Stimulated activated CD4-positive, alpha-beta T cell treated with anti-CD3 and anti-CD28 coated beads, Interleukin-15, amount 100 ng/mL, for 48 hours (primary cell): ENCODE data around the gene SPTBN5.

Experiments
- DNase-seq, 2 donors: peaks; one replicate each; pipeline ENCODE4 v3.0.0-alpha.2; 2020; ENCODE audit warnings: low read depth in 2 of 2

Gene SPTBN5

DNA sequence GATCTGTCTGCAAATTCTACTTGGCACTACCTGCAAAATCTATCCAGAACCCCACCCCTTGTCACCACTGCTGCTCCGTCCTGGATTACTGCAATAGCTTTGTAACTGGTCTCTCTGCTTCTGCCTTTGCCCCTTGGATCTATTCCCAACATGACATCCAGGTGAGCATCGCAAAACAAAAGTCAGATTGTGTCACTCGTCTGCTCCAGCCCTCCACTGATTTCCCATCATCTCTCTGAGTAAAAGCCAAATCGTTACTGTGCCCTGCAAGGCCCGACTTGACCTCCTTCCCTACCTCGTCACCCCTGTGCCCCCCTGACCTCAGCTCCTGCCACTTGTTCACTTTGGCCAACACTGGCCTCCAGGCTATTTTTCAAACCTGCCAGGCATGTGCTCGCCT, 9.4 kb downstream of the SPTBN5 start:
- DNase-seq = no peak

DNA sequence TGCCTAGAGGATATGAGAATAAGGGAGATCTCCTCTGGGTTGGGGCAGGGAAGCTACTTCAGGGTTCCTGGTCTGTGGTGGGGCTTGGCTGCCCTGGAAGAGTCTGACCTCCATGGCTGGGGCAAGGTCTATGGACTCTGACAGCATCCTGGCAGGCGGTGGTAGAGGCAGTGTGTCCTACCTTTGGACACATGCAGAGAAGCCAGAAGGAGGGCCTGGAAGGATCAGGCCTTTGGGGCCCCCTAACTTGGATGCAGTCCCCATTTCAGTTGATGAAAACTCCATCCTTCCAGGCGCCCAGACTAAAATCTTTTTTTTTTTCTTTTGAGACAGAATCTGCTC, 10.4 kb downstream of the SPTBN5 start:
- DNase-seq = no peak

DNA sequence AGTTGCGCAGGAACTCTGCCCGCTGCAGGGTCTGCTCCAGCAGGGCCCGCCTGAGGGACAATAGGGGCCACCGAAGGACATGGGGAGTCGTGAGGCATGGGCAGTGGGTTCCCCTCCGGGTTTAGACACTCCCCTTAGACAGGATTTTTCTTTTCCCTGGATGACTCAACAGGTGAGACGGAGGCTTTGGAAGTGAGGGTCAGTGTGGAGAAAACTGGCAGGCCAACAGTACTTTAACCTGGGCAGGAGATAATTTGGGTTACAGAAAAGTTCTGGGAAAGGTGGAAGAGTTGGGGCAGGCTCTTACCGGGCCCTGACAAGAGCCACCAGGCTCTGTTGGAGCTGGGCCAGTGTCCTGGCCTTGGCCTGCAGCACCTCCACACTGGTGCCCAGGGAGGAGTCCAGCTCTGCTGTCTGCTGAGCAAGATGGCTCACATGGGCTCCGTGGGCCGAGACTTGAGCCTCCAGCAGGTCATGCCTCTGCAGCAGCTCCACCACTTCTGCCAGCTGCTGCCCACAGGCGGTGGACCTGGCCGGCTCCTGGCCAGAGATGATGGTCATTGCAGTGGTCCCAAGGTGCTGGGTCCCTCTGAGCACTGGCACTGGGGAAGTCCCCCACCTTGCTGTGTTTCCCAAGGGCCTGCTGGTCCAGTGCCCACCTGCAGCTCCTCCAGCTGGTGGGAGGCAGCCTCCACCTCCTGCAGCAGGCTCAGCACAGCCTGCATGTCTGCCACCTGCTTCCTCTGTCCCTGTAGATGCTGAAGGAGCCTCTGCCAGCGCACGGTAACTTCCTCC, 11.0 kb downstream of the SPTBN5 start:
- no peak for DNase-seq

GRCh38 chr15:41881920-41882688, 11.7 kb downstream of the SPTBN5 start:
- DNase-seq = no peak

DNA sequence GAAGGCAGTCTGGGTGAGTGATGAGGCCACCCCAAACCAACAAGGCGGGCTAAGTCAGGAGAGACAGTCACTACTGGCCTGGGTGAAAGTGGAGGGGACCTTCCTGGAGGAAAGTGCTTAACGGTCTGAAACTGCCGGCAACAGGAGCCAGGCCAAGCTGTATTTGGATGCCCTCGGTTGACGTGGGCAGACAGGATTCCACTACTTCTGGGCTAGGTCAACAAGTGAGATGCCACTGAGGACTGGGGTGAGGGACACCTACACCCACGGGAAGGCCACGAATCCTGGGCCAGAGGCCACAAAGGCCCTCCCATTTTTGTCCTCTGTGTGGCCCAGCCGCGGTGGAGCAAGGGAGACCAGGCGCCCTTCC, 12.3 kb downstream of the SPTBN5 start:
- no peak for DNase-seq

DNA sequence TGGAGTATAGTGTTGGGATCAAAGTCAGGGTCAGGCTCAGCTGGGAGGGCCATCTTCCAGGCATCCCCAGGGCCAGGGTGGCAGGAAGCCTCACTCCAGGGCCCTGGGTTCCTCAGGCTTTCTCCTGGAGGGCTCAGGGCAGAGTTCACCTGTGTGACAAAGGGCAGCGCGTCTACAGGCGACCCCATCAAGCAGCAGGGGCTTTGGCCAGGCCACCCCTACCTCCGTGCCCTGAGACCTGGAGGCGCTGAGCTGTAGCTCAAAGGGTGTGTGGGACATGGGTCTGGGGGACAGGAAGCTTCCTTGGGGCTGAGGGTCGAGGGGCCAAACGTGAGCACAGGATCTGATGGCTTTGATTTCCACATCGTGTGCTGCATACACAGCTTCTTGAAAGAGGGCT, 12.8 kb downstream of the SPTBN5 start:
- DNase-seq = no peak

- DNase-seq = no peak
Observed at GRCh38 chr15:41880156-41880877, 13.5 kb downstream of the SPTBN5 start.

- no peak for DNase-seq
Observed at GRCh38 chr15:41879321-41879845, 14.5 kb downstream of the SPTBN5 start.

DNA sequence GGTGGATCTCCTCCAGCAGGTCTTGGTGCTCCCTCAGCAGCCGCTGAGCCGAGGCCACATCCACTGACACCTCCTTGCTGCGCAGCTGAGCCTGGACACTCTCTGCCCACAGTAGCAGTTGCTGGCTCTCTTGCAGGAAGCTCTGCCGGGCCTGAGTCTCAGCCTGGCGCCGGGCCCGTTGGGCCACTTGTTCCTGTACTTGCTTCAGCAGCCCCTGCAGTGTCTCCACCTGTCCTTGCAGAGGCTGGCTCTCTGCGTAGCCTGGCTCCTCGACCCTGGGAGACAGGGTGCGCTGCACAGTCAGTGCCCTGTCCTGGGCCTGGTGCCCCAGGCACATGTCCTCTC, 15.5 kb downstream of the SPTBN5 start:
- DNase-seq = no peak

GRCh38 chr15:41877631-41878354, 16.1 kb downstream of the SPTBN5 start:
- no peak for DNase-seq

DNA sequence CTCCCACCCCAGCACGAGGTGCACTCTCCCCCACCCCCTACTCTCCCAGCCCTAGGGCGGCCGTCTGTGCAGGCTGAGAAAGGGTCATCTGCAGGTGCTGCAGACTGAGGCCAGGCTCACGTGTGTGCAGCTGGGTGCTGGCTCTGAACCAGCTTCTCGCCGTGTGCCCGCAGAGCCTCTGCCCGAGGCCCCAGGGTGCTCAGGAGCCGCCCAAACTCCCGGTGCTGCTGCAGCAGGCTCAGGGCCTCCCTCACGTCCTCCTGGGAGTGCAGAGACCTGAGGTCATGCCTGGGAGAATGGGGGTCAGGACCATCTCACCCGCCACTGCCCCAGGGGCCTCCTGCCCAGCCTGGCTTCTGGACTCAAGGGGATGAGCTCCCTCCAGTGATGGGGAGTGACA, 17.2 kb downstream of the SPTBN5 start:
- no peak for DNase-seq

DNA sequence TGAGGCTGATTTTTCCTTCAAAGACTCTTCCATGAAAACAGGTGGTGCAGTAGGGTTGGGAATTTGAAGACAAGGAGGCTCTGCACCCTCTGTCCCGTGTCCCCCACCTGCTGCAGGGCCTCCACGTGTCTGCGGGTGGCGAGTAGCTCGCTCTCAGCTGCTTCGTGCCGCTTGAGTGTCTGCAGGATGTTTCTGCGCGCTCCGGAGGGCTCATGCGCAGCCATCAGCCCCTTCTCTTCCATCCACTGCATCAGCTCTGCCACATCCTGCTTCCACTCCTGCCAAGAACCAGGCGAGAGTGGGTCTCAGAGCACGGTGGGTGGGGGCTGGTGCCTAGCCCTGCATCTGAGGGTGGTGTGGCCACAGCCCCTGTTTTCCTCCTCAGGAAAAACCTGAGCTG, 17.8 kb downstream of the SPTBN5 start:
- DNase-seq = no peak

GRCh38 chr15:41874736-41875135, 19.1 kb downstream of the SPTBN5 start:
- DNase-seq = no peak

DNA sequence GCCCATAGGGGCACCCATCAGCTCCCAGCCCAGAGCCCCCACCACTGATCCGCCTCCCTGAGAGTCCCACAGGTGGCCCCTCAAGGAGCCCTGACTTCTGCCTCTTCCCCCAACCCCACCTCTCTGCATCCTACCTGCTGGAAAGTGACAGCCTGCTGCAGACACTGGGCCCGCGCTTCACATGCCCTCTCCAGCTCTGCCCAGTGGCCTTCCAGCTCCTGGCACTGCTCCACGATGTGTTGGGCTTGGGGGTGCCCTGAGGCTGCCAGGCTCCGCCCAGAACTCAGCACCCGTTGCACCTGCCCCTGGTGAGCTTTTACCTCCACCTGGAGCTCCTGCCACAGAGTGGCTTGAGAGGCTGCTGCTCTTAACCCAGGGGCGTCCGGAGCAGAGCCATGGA, 20.1 kb downstream of the SPTBN5 start:
- no peak for DNase-seq

DNA sequence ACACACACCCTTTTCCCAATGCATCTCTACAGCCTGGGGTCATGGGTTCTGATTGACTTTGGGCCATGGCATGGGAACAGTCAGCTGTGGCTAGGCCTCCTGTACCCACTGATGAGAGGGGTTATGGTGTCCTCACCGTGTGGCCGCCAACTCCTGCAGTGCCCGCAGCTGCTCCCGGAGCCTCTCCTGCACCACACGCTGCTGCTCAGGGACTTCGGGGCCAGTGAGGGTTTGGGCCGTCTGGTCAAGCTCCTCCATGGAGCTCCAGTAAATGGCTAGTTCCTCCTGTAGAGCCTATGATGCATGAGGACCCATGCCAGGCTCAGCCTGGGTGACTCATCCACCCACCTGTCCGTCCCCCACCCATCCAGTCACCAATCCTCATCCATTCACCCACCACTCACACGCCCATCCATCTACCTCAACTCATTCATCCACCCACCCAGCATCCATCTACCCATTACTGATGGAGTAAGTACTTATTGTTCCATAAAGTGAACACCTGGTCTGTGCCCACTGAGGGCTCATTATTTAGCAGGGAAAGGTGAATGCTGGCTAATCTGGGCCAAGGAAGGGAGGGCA, 21.6 kb downstream of the SPTBN5 start:
- no peak for DNase-seq

- no peak for DNase-seq
Observed at GRCh38 chr15:41871175-41871905, 22.5 kb downstream of the SPTBN5 start.

GRCh38 chr15:41870689-41871081, 23.2 kb downstream of the SPTBN5 start:
- peak; percentile 51 to 75 for DNase-seq

DNA sequence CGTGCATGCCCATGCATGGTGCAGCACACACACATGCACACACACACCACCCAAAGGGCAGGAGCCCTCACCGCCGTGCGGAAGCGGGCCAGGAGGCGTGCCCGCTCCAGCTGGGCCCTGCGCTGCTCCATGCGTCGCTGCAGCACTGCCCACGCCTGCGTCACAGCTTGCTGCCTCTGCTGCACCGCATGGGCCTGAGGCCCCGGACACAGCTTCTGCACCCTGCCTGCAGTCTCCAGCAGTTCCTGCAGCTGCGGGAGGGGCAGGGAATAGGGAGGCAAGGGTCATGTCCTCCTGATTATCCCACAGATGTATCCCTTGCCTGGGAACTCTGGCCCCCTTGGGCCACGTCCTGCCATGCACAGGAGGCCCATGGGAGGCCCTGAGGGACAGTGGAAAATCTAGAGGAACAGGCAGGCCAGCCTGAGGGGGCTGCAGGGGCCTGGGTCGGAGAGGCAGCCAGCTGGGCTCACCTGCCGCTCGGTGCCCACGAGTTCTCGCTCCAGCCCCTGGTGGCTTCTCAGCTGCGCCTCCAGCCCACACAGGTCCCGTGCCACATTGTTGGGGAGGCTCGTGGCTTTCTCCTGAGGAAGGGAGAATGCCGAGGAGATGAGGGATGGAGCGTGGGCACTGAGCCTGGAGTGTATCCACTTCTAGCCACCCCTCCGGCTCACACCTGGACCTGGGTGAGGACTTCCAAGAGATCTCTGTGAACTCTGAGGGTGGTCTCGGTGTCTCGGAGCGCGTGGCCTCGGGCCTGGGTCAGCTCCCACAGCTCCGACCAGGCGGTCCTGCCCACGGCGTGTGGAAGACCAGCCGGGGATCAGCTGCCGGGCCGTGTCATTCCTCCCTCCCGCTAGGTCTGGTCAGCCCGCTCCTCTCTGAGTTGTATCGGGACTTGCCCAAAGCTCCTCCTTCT, 23.8 kb downstream of the SPTBN5 start:
- no peak for DNase-seq

- no peak for DNase-seq
Observed at GRCh38 chr15:41868321-41868720, 25.5 kb downstream of the SPTBN5 start.
